ENCODE results near the gene SLC22A23. TPM values are rescaled to one million over a fixed set of nuclear protein-coding genes. Genes with fewer than 3 reads are reported as not detected.

SLC22A23 gene
- total RNA-seq, 2 experiments from 2014 or later: not detected

DNA sequence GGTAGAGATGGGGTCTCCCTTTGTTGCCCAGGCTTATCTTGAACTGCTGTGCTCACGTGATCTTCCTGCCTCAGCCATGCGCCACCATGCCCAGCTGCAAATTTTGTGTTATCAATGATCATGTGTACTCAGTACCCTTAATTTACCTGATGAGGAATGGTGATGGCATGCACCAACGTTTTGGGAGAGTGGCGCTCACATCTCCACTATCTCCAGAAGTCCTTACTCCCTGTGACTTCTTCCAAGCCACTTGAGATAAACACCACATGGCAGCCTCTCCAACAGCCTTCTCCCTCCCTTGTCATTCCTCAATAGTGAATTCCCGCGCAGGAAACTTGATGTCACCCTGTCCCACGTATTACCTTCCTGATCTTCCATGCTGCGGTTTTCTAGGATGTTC is 140.0 kb downstream of the SLC22A23 start:
- no TSS peak for BruUV-seq (replicated peaks)
- H3K4me1 ChIP-seq (ENCODE audit: insufficient read depth, low read length, poor library complexity, severe bottlenecking): no peaks in the 10 kb centered on the region
- ChIA-PET POLR2A (no interaction called here), CTCF (ENCODE audit: unreplicated experiment) (interaction anchor here (1.1 kb wide), 1 partner anchor 32 kb away, joined by 3 read pairs; no protein-coding TSS in a partner anchor)
- no peak for TF ChIP-seq EZH2phosphoT487 (IDR thresholded peaks at IDR 0.05; ENCODE audit: borderline replicate concordance, low read depth, low read length)
- TF ChIP-seq, protein P1, sequence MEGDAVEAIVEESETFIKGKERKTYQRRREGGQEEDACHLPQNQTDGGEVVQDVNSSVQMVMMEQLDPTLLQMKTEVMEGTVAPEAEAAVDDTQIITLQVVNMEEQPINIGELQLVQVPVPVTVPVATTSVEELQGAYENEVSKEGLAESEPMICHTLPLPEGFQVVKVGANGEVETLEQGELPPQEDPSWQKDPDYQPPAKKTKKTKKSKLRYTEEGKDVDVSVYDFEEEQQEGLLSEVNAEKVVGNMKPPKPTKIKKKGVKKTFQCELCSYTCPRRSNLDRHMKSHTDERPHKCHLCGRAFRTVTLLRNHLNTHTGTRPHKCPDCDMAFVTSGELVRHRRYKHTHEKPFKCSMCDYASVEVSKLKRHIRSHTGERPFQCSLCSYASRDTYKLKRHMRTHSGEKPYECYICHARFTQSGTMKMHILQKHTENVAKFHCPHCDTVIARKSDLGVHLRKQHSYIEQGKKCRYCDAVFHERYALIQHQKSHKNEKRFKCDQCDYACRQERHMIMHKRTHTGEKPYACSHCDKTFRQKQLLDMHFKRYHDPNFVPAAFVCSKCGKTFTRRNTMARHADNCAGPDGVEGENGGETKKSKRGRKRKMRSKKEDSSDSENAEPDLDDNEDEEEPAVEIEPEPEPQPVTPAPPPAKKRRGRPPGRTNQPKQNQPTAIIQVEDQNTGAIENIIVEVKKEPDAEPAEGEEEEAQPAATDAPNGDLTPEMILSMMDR (conservative IDR thresholded peaks at IDR 0.05; ENCODE audit: low read length): no peak
- H3K9me3 ChIP-seq (ENCODE audit: low read length): no peaks in the 10 kb centered on the region
- H2AFZ ChIP-seq (ENCODE audit: low read length): no peak overlapping the region
- no peaks in the 10 kb centered on the region for H3K36me3 ChIP-seq (ENCODE audit: insufficient read depth, low read length)
- intact Hi-C loops (cut with micrococcal nuclease; ENCODE audit: unreplicated experiment): no loop called here
- H3K9me2 ChIP-seq (ENCODE audit: insufficient read depth, low read length): no peaks in the 10 kb centered on the region
- no peak overlapping the region for H3K4me3 ChIP-seq (ENCODE audit: low read depth, low read length, poor library complexity, severe bottlenecking)
- DNase-seq (ENCODE audit: low spot score): no peak
- H3K4me2 ChIP-seq (ENCODE audit: low read length): no peak overlapping the region
- H3K27ac ChIP-seq (ENCODE audit: low read depth, low read length, poor library complexity, severe bottlenecking): no peak overlapping the region
- no peaks in the 10 kb centered on the region for H4K20me1 ChIP-seq (ENCODE audit: insufficient read depth, low read length)
- no peaks in the 10 kb centered on the region for H3K79me2 ChIP-seq (ENCODE audit: insufficient read depth, low read depth, low read length)

DNA sequence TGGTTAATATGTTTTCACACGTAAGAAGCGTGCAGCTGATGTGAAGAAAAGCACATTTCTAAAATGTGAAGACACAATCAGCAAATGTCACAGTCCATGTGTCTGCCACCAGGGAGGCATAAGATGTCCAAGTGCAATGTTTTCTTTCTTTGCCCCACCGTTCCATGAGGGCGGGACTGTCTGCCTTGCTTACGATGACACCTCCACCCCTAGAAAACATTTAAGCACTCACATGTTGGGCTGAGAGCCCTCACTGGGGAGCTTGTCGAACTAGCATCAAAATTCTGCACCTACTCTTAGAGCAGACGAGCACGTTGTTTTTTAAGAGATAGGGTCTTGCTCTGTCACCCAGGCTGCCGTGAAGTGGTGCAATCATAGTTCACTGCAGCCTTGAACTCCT is 140.5 kb downstream of the SLC22A23 start:
- H4K20me1 ChIP-seq (ENCODE audit: insufficient read depth, low read length): no peaks in the 10 kb centered on the region
- H3K4me1 ChIP-seq (ENCODE audit: insufficient read depth, low read length, poor library complexity, severe bottlenecking): no peaks in the 10 kb centered on the region
- intact Hi-C loops (cut with micrococcal nuclease; ENCODE audit: unreplicated experiment): no loop called here
- H3K27ac ChIP-seq (ENCODE audit: low read depth, low read length, poor library complexity, severe bottlenecking): no peak overlapping the region
- no peaks in the 10 kb centered on the region for H3K9me2 ChIP-seq (ENCODE audit: insufficient read depth, low read length)
- no peak overlapping the region for H3K4me3 ChIP-seq (ENCODE audit: low read depth, low read length, poor library complexity, severe bottlenecking)
- H3K79me2 ChIP-seq (ENCODE audit: insufficient read depth, low read depth, low read length): no peaks in the 10 kb centered on the region
- POLR2A ChIA-PET: no interaction called here
- CTCF ChIA-PET (ENCODE audit: unreplicated experiment): interaction anchor here (1.1 kb wide), 1 partner anchor 32 kb away, joined by 3 read pairs; no protein-coding TSS in a partner anchor
- H3K4me2 ChIP-seq (ENCODE audit: low read length): no peak overlapping the region
- no peaks in the 10 kb centered on the region for H3K9me3 ChIP-seq (ENCODE audit: low read length)
- TF ChIP-seq, protein P1 (conservative IDR thresholded peaks at IDR 0.05; ENCODE audit: low read length): no peak
- TF ChIP-seq EZH2phosphoT487 (IDR thresholded peaks at IDR 0.05; ENCODE audit: borderline replicate concordance, low read depth, low read length): no peak
- H2AFZ ChIP-seq (ENCODE audit: low read length): no peak overlapping the region
- DNase-seq (ENCODE audit: low spot score): no peak
- BruUV-seq (replicated peaks): no TSS peak
- H3K36me3 ChIP-seq (ENCODE audit: insufficient read depth, low read length): no peaks in the 10 kb centered on the region

DNA sequence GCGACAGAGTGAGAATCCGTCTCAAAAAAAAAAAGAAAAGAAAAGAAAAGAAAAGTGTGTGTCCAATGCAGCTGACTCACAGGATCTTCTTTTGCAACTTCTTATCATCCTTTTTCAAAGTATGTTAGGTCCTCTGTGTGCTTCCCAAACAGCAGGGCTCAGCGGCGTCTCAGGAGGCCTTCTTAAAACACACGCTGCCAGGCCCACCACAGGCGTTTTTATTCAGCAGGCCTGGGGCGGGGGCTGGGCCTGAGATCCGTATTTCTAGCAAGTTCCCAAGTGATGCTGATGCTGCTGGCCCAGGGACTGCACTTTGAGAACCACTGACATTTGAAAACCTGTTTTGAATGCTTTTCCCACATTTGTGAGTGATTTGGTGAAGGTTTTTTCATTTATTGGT is 141.0 kb downstream of the SLC22A23 start:
- intact Hi-C loops (cut with micrococcal nuclease; ENCODE audit: unreplicated experiment): no loop called here
- CTCF ChIA-PET (ENCODE audit: unreplicated experiment): no interaction called here
- no TSS peak for BruUV-seq (replicated peaks)
- Histone ChIP-seq H3K4me3 (ENCODE audit: low read depth, low read length, poor library complexity, severe bottlenecking) (no peak overlapping the region), H2AFZ (ENCODE audit: low read length) (no peak overlapping the region), H4K20me1 (ENCODE audit: insufficient read depth, low read length) (no peaks in the 10 kb centered on the region), H3K27ac (ENCODE audit: low read depth, low read length, poor library complexity, severe bottlenecking) (no peak overlapping the region), H3K36me3 (ENCODE audit: insufficient read depth, low read length) (no peaks in the 10 kb centered on the region), H3K4me1 (ENCODE audit: insufficient read depth, low read length, poor library complexity, severe bottlenecking) (no peaks in the 10 kb centered on the region), H3K9me2 (ENCODE audit: insufficient read depth, low read length) (no peaks in the 10 kb centered on the region), H3K4me2 (ENCODE audit: low read length) (no peak overlapping the region), H3K79me2 (ENCODE audit: insufficient read depth, low read depth, low read length) (no peaks in the 10 kb centered on the region), H3K9me3 (ENCODE audit: low read length) (no peaks in the 10 kb centered on the region)
- TF ChIP-seq, protein P1 (conservative IDR thresholded peaks at IDR 0.05; ENCODE audit: low read length): no peak
- TF ChIP-seq EZH2phosphoT487 (IDR thresholded peaks at IDR 0.05; ENCODE audit: borderline replicate concordance, low read depth, low read length): no peak
- no peak for DNase-seq (ENCODE audit: low spot score)
- POLR2A ChIA-PET: no interaction called here
